Measurements from ENCODE around the gene PCSK2. TPM values are rescaled to one million over a fixed set of nuclear protein-coding genes. Genes with fewer than 3 reads are reported as not detected.

Gene PCSK2
- total and polyA plus RNA-seq, 2 of the 8 experiments (the other 6 are each of a cell fraction or from before 2014, with no cell fraction given) = 1.9 to 4.2 TPM

- Histone ChIP-seq H3K18ac (ENCODE audit: extremely low read depth, low read length) (no peak overlapping the region), H3K4me2 (ENCODE audit: insufficient read depth in 1 of 2, low read depth in 2 of 2, low read length in 2 of 2) (no peak overlapping the region), H3K79me2 (ENCODE audit: control insufficient read depth in 1 of 2, insufficient read depth in 2 of 2, low read length in 2 of 2) (no peaks in the 10 kb centered on the region), H2BK5ac (ENCODE audit: low read depth, low read length) (no peak overlapping the region), H3K23ac (ENCODE audit: insufficient read length) (no peak overlapping the region), H3K9ac (replicated peaks in 1 of 4; ENCODE audit: extremely low read depth in 1 of 4, low read depth in 3 of 4, low read length in 3 of 4) (no peak overlapping the region), H2BK15ac (ENCODE audit: low read length) (no peak overlapping the region), H3K79me1 (ENCODE audit: low read depth, low read length) (no peaks in the 10 kb centered on the region), H3K9me3 (ENCODE audit: insufficient read depth in 2 of 2, low read depth in 1 of 2, low read length in 1 of 2) (no peaks in the 10 kb centered on the region; a peak in 1 of 4 replicates), H4K91ac (replicated peaks; ENCODE audit: insufficient read length, low read length) (no peak overlapping the region), H2BK20ac (ENCODE audit: low read length) (no peak overlapping the region), H3K23me2 (ENCODE audit: low read depth, low read length) (no peaks in the 10 kb centered on the region), H4K8ac (ENCODE audit: extremely low read depth, insufficient read depth, low read length) (no peak overlapping the region), H2BK12ac (ENCODE audit: low read depth, low read length) (no peak overlapping the region), H2AK5ac (ENCODE audit: low read depth, low read length) (no peak overlapping the region), H4K5ac (ENCODE audit: insufficient read length, low read depth, low read length) (no peak overlapping the region), H3K4me3 (ENCODE audit: extremely low read depth in 1 of 4, insufficient read depth in 2 of 4, low read depth in 3 of 4, low read length in 4 of 4) (no peak overlapping the region), H4K20me1 (replicated peaks in 1 of 2; ENCODE audit: control insufficient read depth in 1 of 2, insufficient read depth in 2 of 2, low read length in 2 of 2) (no peaks in the 10 kb centered on the region), H3K4me1 (replicated peaks in 1 of 4; ENCODE audit: control insufficient read depth in 3 of 4, insufficient read depth in 4 of 4, low read length in 3 of 4) (peaks cover 0 to 5% (median under 1%) of the 10 kb centered on the region in 4 experiments; a peak in 2 of 7 replicates), H3K14ac (ENCODE audit: insufficient read length) (no peak overlapping the region), H2AFZ (ENCODE audit: low read length) (no peak overlapping the region), H3K56ac (replicated peaks; ENCODE audit: insufficient read length, low read depth, low read length) (no peak overlapping the region), H3K36me3 (ENCODE audit: control insufficient read depth in 2 of 4, insufficient read depth in 4 of 4, low read length in 3 of 4) (no peaks in the 10 kb centered on the region), H3K4ac (replicated peaks; ENCODE audit: insufficient read length, low read depth, low read length) (no peak overlapping the region), H3K27ac (ENCODE audit: low read depth, low read length) (no peak overlapping the region), H3K27me3 (replicated peaks in 1 of 4; ENCODE audit: control insufficient read depth in 3 of 4, extremely low read depth in 1 of 4, insufficient read depth in 3 of 4, low read length in 3 of 4) (no peaks in the 10 kb centered on the region; a peak in 1 of 7 replicates), H2BK120ac (replicated peaks; ENCODE audit: low read depth, low read length) (no peak overlapping the region)
- 89% methylated on average over 3 of the region's 3 CpGs; no CpG with 5 or more reads in 1 of the 2 experiments for WGBS, 2 experiments (ENCODE audit: extremely low coverage in 1 of 2, insufficient coverage in 1 of 2, insufficient read length in 1 of 2, insufficient replicate concordance in 2 of 2, low coverage in 1 of 2, low lambda C conversion rate in 2 of 2, missing lambda C conversion rate in 1 of 2)
- FAIRE-seq (no peak), DNase-seq (ENCODE audit: low read depth in 1 of 2, low spot score in 2 of 2) (no peak)
- POLR2A ChIA-PET (ENCODE audit: partially characterized antibody) = no interaction called here
- CTCF ChIA-PET (ENCODE audit: partially characterized antibody) = interaction anchor here (0.9 to 8.1 kb wide), 40 partner anchors 9 to 1273 kb away, joined by 3 to 110 read pairs (median 5); no protein-coding TSS in a partner anchor
- TF ChIP-seq YY1 (IDR thresholded peaks at IDR 0.05; ENCODE audit: low read depth, low read length) (no peak), POU5F1 (IDR thresholded peaks at IDR 0.05; ENCODE audit: low read depth, low read length) (no peak), GTF2F1 (IDR thresholded peaks at IDR 0.05; ENCODE audit: borderline replicate concordance, low read depth, low read length) (no peak), USF2 (IDR thresholded peaks at IDR 0.05; ENCODE audit: low read length) (no peak), EP300 (IDR thresholded peaks at IDR 0.05; ENCODE audit: borderline replicate concordance in 1 of 2, low read depth in 2 of 2, low read length in 2 of 2) (no peak), CEBPB (IDR thresholded peaks at IDR 0.05; ENCODE audit: low read depth, low read length) (no peak), BCL11A (IDR thresholded peaks at IDR 0.05; ENCODE audit: low read depth in 2 of 2, low read length in 2 of 2) (no peak), TBP (IDR thresholded peaks at IDR 0.05; ENCODE audit: low read depth, low read length) (no peak), CREB1 (IDR thresholded peaks at IDR 0.05) (no peak), MAX (IDR thresholded peaks at IDR 0.05) (no peak), HDAC6 (IDR thresholded peaks at IDR 0.05; ENCODE audit: low read depth, low read length) (no peak)
Observed at GRCh38 chr20:17430125-17430950, 203.5 kb downstream of the PCSK2 start.

All from H1 (cell line).